Subcutaneous adipose tissue (tissue), 4 donors: ENCODE data around the gene TMEM39B. TPM values are rescaled to one million over a fixed set of nuclear protein-coding genes. Genes with fewer than 3 reads are reported as not detected.

Experiments
- CTCF ChIP-seq: fragments of 450-650 bp; IDR thresholded peaks from one replicate; pipeline ENCODE4 v1.5.1; 2016; ENCODE audit warnings: low read depth, mild to moderate bottlenecking, control low read depth, antibody characterized with exemption, moderate library complexity
- total RNA-seq, 4 donors: library from RNA; depleted of rRNA; stranded (reverse); fragments of >200 nt; gene quantifications; one replicate each; pipeline ENCODE4 v1.1.0, GENCODE V29; 2016

The TMEM39B gene
- total RNA-seq, 4 donors from 2014 or later = 1.8 to 6.8 (median 4.7) TPM

DNA sequence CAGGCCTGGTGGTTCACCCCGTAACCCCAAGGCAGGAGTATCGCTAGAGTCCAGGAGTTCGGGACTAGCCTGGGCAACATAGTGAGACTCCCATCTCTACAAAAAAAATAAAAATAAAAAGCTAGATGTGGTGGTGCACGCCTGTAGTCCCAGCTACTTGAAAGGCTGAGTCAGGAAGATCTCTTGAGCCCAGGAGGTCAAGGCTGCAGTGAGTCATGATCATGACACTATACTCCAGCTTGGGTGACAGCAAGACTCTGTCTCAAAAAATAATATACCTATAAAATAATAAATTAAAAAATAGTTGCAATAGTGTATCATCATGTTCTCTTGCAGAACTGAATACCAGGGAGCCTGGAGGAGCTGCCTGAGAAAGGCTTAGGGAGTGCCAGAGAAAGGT, 19.9 kb upstream of the TMEM39B start:
- TF ChIP-seq CTCF = no peak

DNA sequence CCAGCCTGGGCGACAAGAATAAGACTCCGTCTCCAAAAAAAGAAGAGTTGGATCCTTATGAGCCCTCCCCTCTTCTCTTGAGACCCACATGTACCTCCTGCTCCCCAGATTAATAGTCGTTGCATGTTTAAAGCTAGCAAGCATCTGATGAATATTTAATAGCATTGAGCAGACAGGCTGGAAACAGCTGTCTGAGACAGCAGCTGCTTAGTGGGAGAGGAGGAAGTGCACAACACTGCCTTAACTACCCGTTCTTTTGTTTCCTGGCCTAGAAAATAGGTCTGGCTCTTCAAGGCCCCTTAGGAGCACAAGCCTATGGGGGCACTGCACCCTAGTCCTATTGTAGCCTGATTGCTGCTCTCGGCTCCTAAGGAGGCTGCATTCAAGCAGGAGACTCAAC, 17.3 kb upstream of the TMEM39B start:
- TF ChIP-seq CTCF = no peak

DNA sequence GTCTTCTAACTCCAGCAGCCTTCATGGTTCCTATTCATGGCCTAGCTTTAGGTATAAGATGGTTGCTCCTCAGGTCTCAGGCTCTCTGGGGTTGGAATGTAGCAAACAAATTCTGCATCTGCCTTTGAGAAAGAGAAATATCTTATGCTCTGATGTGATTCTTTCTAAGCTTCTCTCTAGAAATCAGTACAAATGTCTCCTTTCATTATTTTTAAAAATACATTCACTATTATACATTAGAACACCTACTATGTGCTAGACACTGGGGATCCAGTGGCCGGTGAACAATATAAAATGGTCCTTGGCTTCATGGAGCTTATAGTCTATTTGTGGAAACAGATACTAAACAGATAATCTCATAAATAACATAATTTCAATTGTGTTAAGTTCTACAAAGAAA, 16.1 kb upstream of the TMEM39B start:
- TF ChIP-seq CTCF = no peak

- no peak for TF ChIP-seq CTCF
Observed at GRCh38 chr1:32060914-32061313, 11.8 kb upstream of the TMEM39B start.

- no peak for TF ChIP-seq CTCF
Observed at GRCh38 chr1:32062867-32063230, 9.9 kb upstream of the TMEM39B start.

GRCh38 chr1:32063261-32063681, 9.5 kb upstream of the TMEM39B start:
- TF ChIP-seq CTCF = no peak

DNA sequence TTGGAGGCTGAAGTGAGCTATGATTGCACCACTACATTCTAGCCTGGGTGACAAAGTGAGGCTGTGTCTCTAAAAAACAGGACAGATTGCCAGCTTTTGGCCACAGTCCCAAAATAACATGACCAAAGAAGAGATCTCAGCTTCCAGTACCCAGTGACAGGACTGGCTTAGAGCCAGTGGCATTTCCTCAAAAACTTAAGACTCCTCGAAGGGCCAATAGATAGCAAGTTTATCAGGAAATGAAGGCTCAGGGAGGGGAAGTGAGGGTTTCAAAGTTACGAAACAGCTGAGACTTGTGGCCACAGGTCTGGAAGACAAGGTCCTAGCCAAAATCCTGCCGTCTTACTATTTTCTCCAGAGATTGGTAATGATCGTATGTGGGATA, 6.3 kb upstream of the TMEM39B start:
- no peak for TF ChIP-seq CTCF
